Activated CD4-positive, CD25-positive, alpha-beta regulatory T cell (primary cell): Measurements from ENCODE around the gene STAC.

Experiments used
- DNase-seq, 4 experiments: peaks; one replicate each; lab custom pipeline; 2025; lab: John Stamatoyannopoulos, UW

The STAC gene

DNA sequence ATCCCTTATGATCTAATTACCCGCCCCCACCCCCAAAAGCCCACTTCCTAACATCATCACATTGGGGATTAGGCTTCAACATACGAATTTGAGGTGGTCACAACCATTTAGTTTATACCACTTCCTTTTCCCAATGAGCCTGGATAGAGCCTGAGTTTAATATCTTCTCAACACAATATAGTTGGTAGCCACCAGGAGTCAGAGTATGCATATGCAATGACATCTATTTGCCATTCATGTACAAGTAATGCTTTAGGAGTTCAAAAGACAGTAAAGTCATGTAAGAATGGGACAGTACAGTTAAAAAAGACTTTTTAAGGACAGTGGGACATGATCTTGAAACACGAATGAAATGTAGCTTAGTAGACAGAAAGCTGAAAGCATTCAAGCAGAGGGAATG lies 211.7 kb downstream of the STAC start:
- no peak for DNase-seq

DNA sequence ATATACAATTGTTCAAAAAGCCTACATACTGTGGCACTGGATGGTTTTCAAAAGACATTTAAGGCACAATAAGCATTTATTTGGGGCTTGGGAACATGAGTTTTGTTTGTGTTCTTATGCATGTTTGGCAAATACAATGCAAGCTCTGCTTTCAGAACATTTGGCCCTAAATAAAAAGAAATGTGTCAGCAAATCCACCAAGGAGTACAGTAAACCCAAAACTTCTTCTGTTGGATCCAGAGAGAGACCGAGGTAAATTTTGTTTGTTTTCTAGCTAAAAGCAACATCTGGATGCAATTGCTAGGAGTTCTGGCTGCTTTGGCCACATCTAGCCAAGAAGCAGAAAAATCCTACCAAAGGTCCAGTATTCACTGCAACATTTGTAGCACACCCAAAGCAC lies 215.2 kb downstream of the STAC start:
- DNase-seq = no peak

DNA sequence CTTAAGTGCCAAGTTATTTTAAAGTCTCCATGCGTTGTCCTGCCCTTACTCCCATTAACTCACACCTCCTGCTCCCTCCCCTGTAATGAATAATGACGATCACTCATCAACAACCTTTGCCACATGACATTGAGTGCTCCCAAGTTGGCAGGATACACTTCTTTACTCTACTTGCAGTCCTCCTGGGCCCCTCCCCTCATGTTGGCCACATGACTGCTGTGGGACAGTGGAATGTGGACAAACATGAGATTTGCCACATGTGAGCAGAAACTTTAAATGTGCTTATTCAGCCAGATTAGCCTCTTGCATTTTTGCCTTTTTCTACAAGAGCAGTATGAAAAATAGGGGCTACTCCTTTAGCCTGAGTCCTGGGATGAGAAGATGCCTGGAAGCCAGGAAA lies 216.1 kb downstream of the STAC start:
- DNase-seq = no peak

DNA sequence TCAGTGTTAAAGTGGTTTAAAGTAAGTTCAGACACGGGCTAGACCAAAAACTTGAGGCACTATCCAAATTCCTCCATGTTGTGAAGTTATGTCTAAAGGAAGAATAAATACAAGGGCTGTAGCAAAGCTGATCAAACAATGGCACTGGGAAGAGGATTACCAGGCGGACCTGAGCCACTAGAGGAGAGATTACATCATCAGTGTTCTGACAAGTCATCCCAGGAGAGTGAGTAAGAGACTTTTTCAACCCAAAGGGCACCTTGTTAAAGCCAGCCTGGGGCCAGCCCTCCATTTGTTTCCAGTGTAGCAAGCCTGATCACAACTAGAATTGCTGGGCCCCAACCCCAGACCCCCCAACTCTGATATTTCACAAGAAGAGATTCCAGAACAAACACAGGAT lies 217.1 kb downstream of the STAC start:
- no peak for DNase-seq
